Fibroblast of the aortic adventitia (primary cell): ENCODE measurements around the gene EPN2. TPM values are rescaled to one million over a fixed set of nuclear protein-coding genes. Genes with fewer than 3 reads are reported as not detected.

Experiments
- DNase-seq: peaks from one replicate; pipeline ENCODE4 v3.0.0-alpha.2; 2010; ENCODE audit warnings: low read depth
- H3K4me3 ChIP-seq: 2 replicates; pipeline ENCODE4 v1.5.1; 2011; ENCODE audit warnings: low read depth, mild to moderate bottlenecking, control low read depth, low read length, moderate library complexity
- total RNA-seq: library from RNA; depleted of rRNA; stranded (reverse); fragments of >200 nt; gene quantifications from 2 replicates; pipeline ENCODE4 v1.2.3, GENCODE V29; 2012; ENCODE audit warnings: low replicate concordance
- TF ChIP-seq, protein P1 (sequence below): IDR thresholded peaks from 2 replicates; pipeline ENCODE4 v1.5.1; 2011; ENCODE audit warnings: mild to moderate bottlenecking, low read length, control low read depth, inconsistent platforms; ENCODE audit not compliant: insufficient read depth

EPN2 gene
- total RNA-seq, 1 donor: 30.7 TPM

DNA sequence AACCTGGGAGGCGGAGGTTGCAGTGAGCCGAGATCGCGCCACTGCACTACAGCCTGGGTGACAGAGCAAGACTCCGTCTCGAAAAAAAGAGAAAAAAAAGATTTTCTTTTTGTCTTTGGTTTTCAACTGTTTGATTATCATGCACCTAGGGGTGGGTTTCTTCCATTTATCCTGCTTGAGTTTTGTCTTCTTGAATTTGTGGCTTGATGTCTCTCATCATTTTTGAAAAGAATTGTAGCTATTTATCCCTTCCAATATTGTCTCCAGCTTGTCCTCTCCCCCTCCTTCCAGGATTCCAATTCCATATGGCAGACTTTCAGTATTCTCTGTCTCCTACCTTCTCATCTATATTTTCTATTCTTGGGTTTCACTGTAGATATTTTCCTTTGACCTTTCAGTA is 117.6 kb downstream of the EPN2 start:
- no peak overlapping the region for H3K4me3 ChIP-seq
- no peak for DNase-seq
- TF ChIP-seq, protein P1, sequence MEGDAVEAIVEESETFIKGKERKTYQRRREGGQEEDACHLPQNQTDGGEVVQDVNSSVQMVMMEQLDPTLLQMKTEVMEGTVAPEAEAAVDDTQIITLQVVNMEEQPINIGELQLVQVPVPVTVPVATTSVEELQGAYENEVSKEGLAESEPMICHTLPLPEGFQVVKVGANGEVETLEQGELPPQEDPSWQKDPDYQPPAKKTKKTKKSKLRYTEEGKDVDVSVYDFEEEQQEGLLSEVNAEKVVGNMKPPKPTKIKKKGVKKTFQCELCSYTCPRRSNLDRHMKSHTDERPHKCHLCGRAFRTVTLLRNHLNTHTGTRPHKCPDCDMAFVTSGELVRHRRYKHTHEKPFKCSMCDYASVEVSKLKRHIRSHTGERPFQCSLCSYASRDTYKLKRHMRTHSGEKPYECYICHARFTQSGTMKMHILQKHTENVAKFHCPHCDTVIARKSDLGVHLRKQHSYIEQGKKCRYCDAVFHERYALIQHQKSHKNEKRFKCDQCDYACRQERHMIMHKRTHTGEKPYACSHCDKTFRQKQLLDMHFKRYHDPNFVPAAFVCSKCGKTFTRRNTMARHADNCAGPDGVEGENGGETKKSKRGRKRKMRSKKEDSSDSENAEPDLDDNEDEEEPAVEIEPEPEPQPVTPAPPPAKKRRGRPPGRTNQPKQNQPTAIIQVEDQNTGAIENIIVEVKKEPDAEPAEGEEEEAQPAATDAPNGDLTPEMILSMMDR: no peak

DNA sequence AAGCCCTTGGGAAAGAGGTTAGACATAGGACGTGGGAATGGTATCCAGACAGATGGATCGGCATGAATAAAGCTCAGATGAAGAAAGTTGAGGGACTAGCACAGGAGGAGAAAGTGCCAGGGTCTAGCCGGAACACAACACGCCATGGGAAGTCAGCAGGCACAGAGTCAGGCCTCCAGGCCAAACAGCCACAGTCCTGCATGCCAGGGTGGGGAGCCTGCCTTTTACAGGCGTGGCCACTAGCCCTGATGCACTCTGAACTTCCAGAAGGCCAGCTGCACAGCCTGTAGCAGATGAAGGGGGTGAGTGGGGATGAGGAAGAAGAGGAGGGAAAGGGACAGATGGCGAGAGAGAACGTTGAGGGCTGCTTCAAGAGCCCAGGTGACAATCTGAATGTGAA is 120.2 kb downstream of the EPN2 start:
- no peak overlapping the region for H3K4me3 ChIP-seq
- TF ChIP-seq, protein P1: no peak
- no peak for DNase-seq

DNA sequence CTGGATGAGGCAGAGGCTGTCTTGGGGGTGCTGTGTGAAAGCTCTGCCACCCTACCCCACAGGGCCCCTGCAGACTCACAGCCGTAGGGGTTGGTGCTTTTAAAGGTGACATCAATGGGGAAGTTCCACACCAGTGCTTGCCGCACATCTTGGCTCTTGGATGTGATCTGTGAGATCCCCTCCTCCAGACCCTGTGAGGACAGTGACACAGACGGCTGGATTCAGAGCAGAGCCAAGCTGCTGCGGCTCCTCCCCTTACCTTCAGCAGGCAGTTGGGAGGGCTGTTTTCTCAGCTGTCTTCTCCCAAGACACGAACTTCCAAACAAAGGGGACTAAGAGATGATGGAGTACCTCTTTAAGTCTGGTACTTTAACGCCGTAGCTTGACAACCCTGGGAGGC is 120.6 kb downstream of the EPN2 start:
- no peak for DNase-seq
- TF ChIP-seq, protein P1: no peak
- no peak overlapping the region for H3K4me3 ChIP-seq

DNA sequence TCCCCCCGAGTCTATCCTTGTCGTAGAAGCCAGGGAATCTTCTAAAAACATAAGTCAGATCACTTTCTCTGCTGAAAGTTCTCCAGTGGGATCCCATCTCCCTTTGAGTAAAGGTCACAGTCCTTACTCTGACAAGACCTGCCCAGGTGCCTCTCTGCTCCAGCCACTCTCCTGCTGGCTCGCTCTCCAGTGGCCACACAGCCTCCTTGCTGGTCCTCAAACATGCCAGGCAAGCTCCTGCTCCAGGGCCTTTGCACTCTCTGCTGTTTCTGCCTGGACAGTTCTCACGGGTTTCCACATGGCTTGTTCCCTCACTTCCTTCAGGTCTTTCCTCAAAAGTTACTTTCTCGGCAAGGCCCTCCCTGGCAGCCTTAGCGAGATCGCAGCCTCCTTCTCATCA is 122.0 kb downstream of the EPN2 start:
- H3K4me3 ChIP-seq: no peak overlapping the region
- TF ChIP-seq, protein P1: no peak
- no peak for DNase-seq

DNA sequence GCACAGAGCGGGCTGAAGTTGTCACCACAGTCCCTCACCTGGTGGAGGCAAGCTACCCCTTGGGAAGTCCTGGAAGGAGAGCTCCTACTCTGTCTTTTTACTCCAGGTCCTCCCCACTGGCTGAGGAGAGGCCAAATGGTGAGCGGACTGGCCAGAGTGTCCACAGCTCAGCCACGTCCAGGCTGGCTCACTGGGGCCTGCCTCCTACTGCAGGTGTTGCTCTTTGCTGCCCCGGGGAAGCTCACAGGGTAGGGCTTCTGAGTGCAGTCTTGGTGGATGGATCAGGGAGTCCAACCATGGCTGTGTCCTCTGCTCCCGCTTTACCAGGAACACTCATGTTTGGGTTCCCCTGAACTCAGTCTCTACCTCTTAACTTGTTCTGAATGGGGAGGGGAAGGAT is 122.7 kb downstream of the EPN2 start:
- TF ChIP-seq, protein P1: no peak
- DNase-seq: no peak
- H3K4me3 ChIP-seq: no peak overlapping the region

DNA sequence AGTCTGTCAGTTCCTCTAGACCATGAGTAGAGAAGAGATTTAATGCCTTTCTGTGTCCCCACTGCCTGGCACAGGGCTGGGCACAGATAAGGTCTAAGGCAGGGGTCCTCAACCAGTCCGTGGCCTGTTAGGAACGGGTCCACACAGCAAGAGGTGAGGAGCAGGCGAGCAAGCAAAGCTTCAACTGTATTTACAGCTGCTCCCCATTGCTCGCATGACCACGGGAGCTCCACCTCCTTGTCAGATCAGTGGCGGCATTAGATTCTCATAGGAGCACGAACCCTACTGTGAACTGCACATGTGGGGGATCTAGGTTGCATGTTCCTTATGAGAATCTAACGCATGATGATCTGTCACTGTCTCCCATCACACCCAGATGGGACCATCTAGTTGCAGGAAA is 123.6 kb downstream of the EPN2 start:
- no peak for DNase-seq
- TF ChIP-seq, protein P1: no peak
- H3K4me3 ChIP-seq: no peak overlapping the region

DNA sequence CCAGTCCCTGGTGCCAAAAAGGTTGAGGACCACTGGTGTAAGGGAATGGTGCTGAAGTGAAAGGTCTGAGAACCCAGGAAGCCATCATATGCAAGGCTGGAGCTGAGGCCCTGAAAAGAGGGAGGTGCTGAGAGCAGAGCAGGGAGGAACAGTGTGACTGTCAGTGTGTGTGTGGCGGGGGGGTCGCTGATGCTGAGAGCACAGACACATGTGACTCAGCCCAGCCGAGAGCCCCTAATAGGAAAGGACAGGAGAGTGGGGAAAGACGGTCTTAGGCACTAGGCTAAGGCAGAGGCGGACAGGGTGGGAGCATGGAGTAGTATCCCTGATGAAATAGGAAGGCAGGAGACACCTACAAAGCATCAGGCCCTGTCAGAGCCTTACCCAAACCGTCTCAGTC is 124.2 kb downstream of the EPN2 start:
- TF ChIP-seq, protein P1: no peak
- no peak for DNase-seq
- H3K4me3 ChIP-seq: no peak overlapping the region
